ENCODE data around the gene SETD9. TPM values are rescaled to one million over a fixed set of nuclear protein-coding genes. Genes with fewer than 3 reads are reported as not detected.

Gene SETD9
- total and polyA plus RNA-seq, 4 donors: 7.5 to 10.4 (median 9.6) TPM

- 31 to 73% methylated on average over 2 of the region's 2 CpGs for WGBS, 2 donors
- DNase-seq: no peak
- Histone ChIP-seq H3K36me3 (ENCODE audit: control insufficient read depth in 4 of 4, insufficient read depth in 4 of 4, low read length in 4 of 4) (peaks cover 10 to 62% (median 25%) of the 10 kb centered on the region in 4 donors), H3K9ac (ENCODE audit: insufficient read depth in 1 of 2, low read length in 2 of 2) (no peak overlapping the region), H3K9me3 (ENCODE audit: control insufficient read depth in 4 of 4, insufficient read depth in 3 of 4, low read length in 3 of 4) (no peaks in the 10 kb centered on the region), H3K27ac (ENCODE audit: low read depth in 1 of 2, low read length in 1 of 2) (no peak overlapping the region), H3K4me1 (ENCODE audit: control insufficient read depth in 5 of 5, insufficient read depth in 5 of 5, low read length in 5 of 5) (no peaks in the 10 kb centered on the region), H3K4me3 (no peak overlapping the region), H3K27me3 (ENCODE audit: control insufficient read depth in 3 of 3, insufficient read depth in 3 of 3, low read length in 2 of 3) (no peaks in the 10 kb centered on the region)
- no peak for TF ChIP-seq CTCF (IDR thresholded peaks at IDR 0.05; ENCODE audit: control extremely low read depth, extremely low read depth)
- no peak for ATAC-seq (ENCODE audit: insufficient read depth, low FRiP score)
These were observed 37.6 kb upstream of the SETD9 start for GRCh38 chr5:56871777-56872176.

GRCh38 chr5:56873056-56873455 lies 36.3 kb upstream of the SETD9 start:
- no peak for TF ChIP-seq CTCF (IDR thresholded peaks at IDR 0.05; ENCODE audit: control extremely low read depth, extremely low read depth)
- 22 to 55% methylated on average over 3 of the region's 3 CpGs for WGBS, 2 donors
- no peak for DNase-seq

GRCh38 chr5:56876327-56876726 lies 33.1 kb upstream of the SETD9 start:
- Histone ChIP-seq H3K4me3 (no peak overlapping the region), H3K9ac (ENCODE audit: insufficient read depth in 1 of 2, low read length in 2 of 2) (no peak overlapping the region), H3K9me3 (ENCODE audit: control insufficient read depth in 4 of 4, insufficient read depth in 3 of 4, low read length in 3 of 4) (no peaks in the 10 kb centered on the region), H3K4me1 (ENCODE audit: control insufficient read depth in 5 of 5, insufficient read depth in 5 of 5, low read length in 5 of 5) (no peaks in the 10 kb centered on the region), H3K36me3 (ENCODE audit: control insufficient read depth in 4 of 4, insufficient read depth in 4 of 4, low read length in 4 of 4) (peaks cover 12 to 67% (median 23%) of the 10 kb centered on the region in 4 donors), H3K27ac (ENCODE audit: low read depth in 1 of 2, low read length in 1 of 2) (no peak overlapping the region), H3K27me3 (ENCODE audit: control insufficient read depth in 3 of 3, insufficient read depth in 3 of 3, low read length in 2 of 3) (no peaks in the 10 kb centered on the region)
- ATAC-seq (ENCODE audit: insufficient read depth, low FRiP score): no peak
- no peak for DNase-seq
- no peak for TF ChIP-seq CTCF (IDR thresholded peaks at IDR 0.05; ENCODE audit: control extremely low read depth, extremely low read depth)
- 33 to 63% methylated on average over 3 of the region's 3 CpGs for WGBS, 2 donors

More at GRCh38 chr5:56873056-56873455, 36.3 kb upstream of the SETD9 start:
- no peak overlapping the region for H3K9ac ChIP-seq (ENCODE audit: insufficient read depth in 1 of 2, low read length in 2 of 2)
- H3K4me3 ChIP-seq: no peak overlapping the region
- peaks cover 10 to 67% (median 31%) of the 10 kb centered on the region in 4 donors for H3K36me3 ChIP-seq (ENCODE audit: control insufficient read depth in 4 of 4, insufficient read depth in 4 of 4, low read length in 4 of 4)
- H3K9me3 ChIP-seq (ENCODE audit: control insufficient read depth in 4 of 4, insufficient read depth in 3 of 4, low read length in 3 of 4): no peaks in the 10 kb centered on the region
- H3K27me3 ChIP-seq (ENCODE audit: control insufficient read depth in 3 of 3, insufficient read depth in 3 of 3, low read length in 2 of 3): no peaks in the 10 kb centered on the region
- no peak overlapping the region for H3K27ac ChIP-seq (ENCODE audit: low read depth in 1 of 2, low read length in 1 of 2)
- H3K4me1 ChIP-seq (ENCODE audit: control insufficient read depth in 5 of 5, insufficient read depth in 5 of 5, low read length in 5 of 5): no peaks in the 10 kb centered on the region
- ATAC-seq (ENCODE audit: insufficient read depth, low FRiP score): no peak

- ATAC-seq (ENCODE audit: insufficient read depth, low FRiP score) (no peak), DNase-seq (no peak)
- no peak overlapping the region for H3K27ac ChIP-seq (ENCODE audit: low read depth in 1 of 2, low read length in 1 of 2)
- no peak overlapping the region for H3K4me3 ChIP-seq
- H3K36me3 ChIP-seq (ENCODE audit: control insufficient read depth in 4 of 4, insufficient read depth in 4 of 4, low read length in 4 of 4): peaks cover 22 to 68% (median 46%) of the 10 kb centered on the region in 4 donors
- H3K9me3 ChIP-seq (ENCODE audit: control insufficient read depth in 4 of 4, insufficient read depth in 3 of 4, low read length in 3 of 4): no peaks in the 10 kb centered on the region
- no peaks in the 10 kb centered on the region for H3K27me3 ChIP-seq (ENCODE audit: control insufficient read depth in 3 of 3, insufficient read depth in 3 of 3, low read length in 2 of 3)
- no peak for TF ChIP-seq CTCF (IDR thresholded peaks at IDR 0.05; ENCODE audit: control extremely low read depth, extremely low read depth)
- no peak overlapping the region for H3K9ac ChIP-seq (ENCODE audit: insufficient read depth in 1 of 2, low read length in 2 of 2)
- WGBS, 2 donors: 92 to 93% methylated on average over 5 of the region's 5 CpGs
- H3K4me1 ChIP-seq (ENCODE audit: control insufficient read depth in 5 of 5, insufficient read depth in 5 of 5, low read length in 5 of 5): no peaks in the 10 kb centered on the region
These were observed 27.8 kb upstream of the SETD9 start for GRCh38 chr5:56881571-56881970.

All from lung (tissue), 12 donors.